Activated CD4-positive, alpha-beta memory T cell treated with anti-CD3 and anti-CD28 coated beads, Interleukin-2, amount 10 ng/mL, durations not matched to agents 7 days and 5 days (primary cell): ENCODE data around the gene RAPGEF5. TPM values are rescaled to one million over a fixed set of nuclear protein-coding genes. Genes with fewer than 3 reads are reported as not detected.

ENCODE experiments used
- CTCF ChIA-PET: fragments of 350-600 bp; sonication (Branson Sonifier 250); formaldehyde crosslinking; loops from one replicate; lab custom pipeline; 2021; ENCODE audit warnings: antibody characterized with exemption, inconsistent platforms; lab: Charles Lee
- POLR2A ChIA-PET: fragments of 350-600 bp; sonication (Branson Sonifier 250); formaldehyde crosslinking; loops from one replicate; lab custom pipeline; 2021; ENCODE audit warnings: antibody characterized with exemption; lab: Charles Lee
- DNase-seq: peaks from one replicate; pipeline ENCODE4 v3.0.0-alpha.2; 2020
- H3K27ac Mint-ChIP-seq: one replicate; pipeline ENCODE4 v1.8.0; 2021; ENCODE audit warnings: mild to moderate bottlenecking, mixed read lengths
- H3K27me3 Mint-ChIP-seq: one replicate; pipeline ENCODE4 v1.8.0; 2021; ENCODE audit warnings: mixed read lengths
- H3K36me3 Mint-ChIP-seq: one replicate; pipeline ENCODE4 v1.8.0; 2021; ENCODE audit warnings: low read depth, mixed read lengths
- H3K4me1 Mint-ChIP-seq: one replicate; pipeline ENCODE4 v1.8.0; 2021; ENCODE audit warnings: mixed read lengths
- H3K4me3 Mint-ChIP-seq: one replicate; pipeline ENCODE4 v1.8.0; 2021; ENCODE audit warnings: mild to moderate bottlenecking, mixed read lengths
- H3K9me3 Mint-ChIP-seq: one replicate; pipeline ENCODE4 v1.8.0; 2021; ENCODE audit warnings: mixed read lengths
- total RNA-seq, 2 experiments: library from RNA; stranded (reverse); gene quantifications; one replicate each; pipeline ENCODE4 v1.2.3, GENCODE V29; 2021

RAPGEF5 gene
- total RNA-seq, 2 experiments from 2014 or later: 0.43 to 0.93 TPM

- Mint-ChIP-seq H3K4me1 (peaks cover 2% of the 10 kb centered on the region), H3K27ac (no peak overlapping the region), H3K36me3 (no peaks in the 10 kb centered on the region), H3K9me3 (no peaks in the 10 kb centered on the region), H3K4me3 (no peak overlapping the region), H3K27me3 (peaks cover 14% of the 10 kb centered on the region)
- POLR2A ChIA-PET: no interaction called here
- CTCF ChIA-PET: interaction anchor here (1.2 kb wide), 1 partner anchor 143 kb away, joined by 3 read pairs; no protein-coding TSS in a partner anchor
- no peak for DNase-seq
Measured at GRCh38 chr7:22252936-22253536, 103.9 kb downstream of the RAPGEF5 start.

- Mint-ChIP-seq H3K9me3 (no peaks in the 10 kb centered on the region), H3K27me3 (peaks cover 14% of the 10 kb centered on the region), H3K36me3 (no peaks in the 10 kb centered on the region), H3K27ac (no peak overlapping the region), H3K4me3 (no peak overlapping the region), H3K4me1 (peaks cover 2% of the 10 kb centered on the region)
- ChIA-PET CTCF (interaction anchor here (1.2 kb wide), 1 partner anchor 142 kb away, joined by 3 read pairs; no protein-coding TSS in a partner anchor), POLR2A (no interaction called here)
- no peak for DNase-seq
Measured at GRCh38 chr7:22252016-22252415, 104.9 kb downstream of the RAPGEF5 start.

GRCh38 chr7:22251281-22251680 is 105.7 kb downstream of the RAPGEF5 start:
- H3K4me1 Mint-ChIP-seq: peaks cover 2% of the 10 kb centered on the region
- ChIA-PET POLR2A (no interaction called here), CTCF (interaction anchor here (0.6 kb wide), 1 partner anchor 80 kb away, joined by 4 read pairs; no protein-coding TSS in a partner anchor)
- no peaks in the 10 kb centered on the region for H3K36me3 Mint-ChIP-seq
- H3K4me3 Mint-ChIP-seq: no peak overlapping the region
- no peak for DNase-seq
- no peaks in the 10 kb centered on the region for H3K9me3 Mint-ChIP-seq
- H3K27me3 Mint-ChIP-seq: peaks cover 17% of the 10 kb centered on the region
- H3K27ac Mint-ChIP-seq: no peak overlapping the region

GRCh38 chr7:22250390-22250789 is 106.6 kb downstream of the RAPGEF5 start:
- ChIA-PET POLR2A (no interaction called here), CTCF (no interaction called here)
- no peak overlapping the region for H3K27ac Mint-ChIP-seq
- H3K4me1 Mint-ChIP-seq: peaks cover 1% of the 10 kb centered on the region
- peaks cover 19% of the 10 kb centered on the region for H3K27me3 Mint-ChIP-seq
- no peak overlapping the region for H3K4me3 Mint-ChIP-seq
- no peak for DNase-seq
- H3K9me3 Mint-ChIP-seq: no peaks in the 10 kb centered on the region
- H3K36me3 Mint-ChIP-seq: no peaks in the 10 kb centered on the region

DNA sequence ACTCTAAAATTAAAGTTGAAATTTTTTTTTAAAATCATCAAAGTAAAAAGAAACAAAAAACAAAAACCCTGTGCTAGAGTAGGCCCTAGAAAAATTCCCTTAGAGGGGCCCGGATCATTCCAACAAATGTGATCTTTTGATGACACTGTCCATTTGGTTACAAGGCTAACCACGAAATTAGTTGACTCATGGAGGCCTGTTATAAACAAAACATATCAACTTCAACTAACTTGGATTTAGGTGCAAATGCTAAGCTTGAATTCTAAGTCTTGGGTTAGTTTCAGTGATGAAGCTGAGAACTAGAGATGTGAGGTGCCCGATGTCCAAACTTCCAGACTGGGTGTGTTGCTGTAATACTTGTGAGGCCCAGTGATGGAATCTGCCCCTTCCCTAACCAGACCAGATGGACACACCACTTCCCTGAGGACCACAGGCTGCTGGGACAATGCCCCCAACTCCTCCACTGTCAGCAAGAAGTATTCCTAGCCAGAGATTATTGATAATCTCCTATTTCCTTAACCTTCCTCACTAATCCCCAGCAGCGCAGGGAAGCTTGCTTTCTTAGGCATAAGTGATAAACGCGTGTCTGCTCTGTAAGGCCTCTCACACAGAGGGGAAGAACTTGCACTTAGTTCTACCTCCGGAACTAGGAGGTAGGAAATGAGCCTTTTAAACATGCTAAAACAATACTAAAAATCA is 108.7 kb downstream of the RAPGEF5 start:
- POLR2A ChIA-PET: no interaction called here
- H3K9me3 Mint-ChIP-seq: no peaks in the 10 kb centered on the region
- CTCF ChIA-PET: no interaction called here
- no peaks in the 10 kb centered on the region for H3K36me3 Mint-ChIP-seq
- H3K27me3 Mint-ChIP-seq: peaks cover 19% of the 10 kb centered on the region
- H3K4me1 Mint-ChIP-seq: no peaks in the 10 kb centered on the region
- H3K4me3 Mint-ChIP-seq: no peak overlapping the region
- no peak overlapping the region for H3K27ac Mint-ChIP-seq
- no peak for DNase-seq

- ChIA-PET POLR2A (no interaction called here), CTCF (no interaction called here)
- Mint-ChIP-seq H3K36me3 (no peaks in the 10 kb centered on the region), H3K4me1 (no peaks in the 10 kb centered on the region), H3K27ac (no peak overlapping the region), H3K4me3 (no peak overlapping the region), H3K27me3 (peaks cover 21% of the 10 kb centered on the region), H3K9me3 (no peaks in the 10 kb centered on the region)
- DNase-seq: no peak
Measured at GRCh38 chr7:22241805-22242390, 115.1 kb downstream of the RAPGEF5 start.

- Mint-ChIP-seq H3K4me1 (no peaks in the 10 kb centered on the region), H3K36me3 (no peaks in the 10 kb centered on the region)
Measured at GRCh38 chr7:22240904-22241571, 115.9 kb downstream of the RAPGEF5 start.

DNA sequence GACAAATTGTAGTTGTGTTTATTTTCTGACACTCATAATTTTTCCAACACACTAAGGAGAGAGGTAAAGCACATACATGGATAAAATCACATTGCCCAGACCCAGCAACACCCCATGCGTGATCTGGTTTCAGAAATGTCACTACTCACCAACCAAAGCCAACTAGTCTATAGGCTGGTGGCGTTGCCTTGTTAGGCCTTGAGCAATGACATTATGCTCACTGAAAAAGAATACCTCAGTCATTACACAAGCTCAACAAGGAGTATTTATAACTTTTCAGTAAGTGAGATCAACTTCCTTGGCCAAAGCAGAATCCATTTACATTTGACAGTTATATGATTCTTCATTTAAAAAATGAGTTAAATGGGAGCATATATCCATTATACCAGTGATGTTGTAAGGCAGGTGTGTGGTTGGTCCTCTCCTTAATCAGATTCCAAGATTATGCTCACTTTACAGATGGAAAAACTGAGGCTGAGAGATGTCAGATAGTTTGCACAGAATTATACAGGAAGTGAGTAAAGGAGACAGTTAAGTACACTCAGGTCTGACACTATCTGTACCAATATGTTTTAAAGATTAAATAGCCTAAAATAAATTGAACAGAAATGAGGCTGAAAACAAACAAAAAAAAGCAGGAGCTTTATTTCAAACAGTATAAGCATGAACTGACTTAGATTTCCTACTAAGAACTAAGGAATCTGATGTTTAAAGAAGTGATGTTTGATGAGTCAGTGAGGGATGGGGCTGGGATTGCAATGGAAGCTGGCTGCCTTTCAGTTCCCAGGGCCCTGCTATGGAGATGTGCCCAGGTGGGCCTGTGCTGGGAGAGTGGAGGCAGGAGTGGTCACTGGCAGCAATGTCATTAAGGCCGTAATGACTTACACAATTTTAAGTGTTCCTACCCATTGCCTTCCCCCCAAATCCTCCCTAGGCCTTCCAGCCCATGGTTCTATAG is 118.3 kb downstream of the RAPGEF5 start:
- Mint-ChIP-seq H3K27me3 (peaks cover 19% of the 10 kb centered on the region), H3K4me1 (no peaks in the 10 kb centered on the region), H3K9me3 (no peaks in the 10 kb centered on the region), H3K27ac (no peak overlapping the region), H3K4me3 (no peak overlapping the region), H3K36me3 (no peaks in the 10 kb centered on the region)
- ChIA-PET POLR2A (no interaction called here), CTCF (no interaction called here)
- DNase-seq: no peak

More at GRCh38 chr7:22240904-22241571, 115.9 kb downstream of the RAPGEF5 start:
- Mint-ChIP-seq H3K27me3 (peaks cover 20% of the 10 kb centered on the region), H3K9me3 (no peaks in the 10 kb centered on the region), H3K27ac (no peak overlapping the region), H3K4me3 (no peak overlapping the region)
- POLR2A ChIA-PET: no interaction called here
- CTCF ChIA-PET: interaction anchor here (0.7 kb wide), 1 partner anchor 138 kb away, joined by 3 read pairs; no protein-coding TSS in a partner anchor
- no peak for DNase-seq

GRCh38 chr7:22235134-22235533 is 121.8 kb downstream of the RAPGEF5 start:
- Mint-ChIP-seq H3K27me3 (peaks cover 25% of the 10 kb centered on the region), H3K4me3 (no peak overlapping the region), H3K36me3 (no peaks in the 10 kb centered on the region), H3K4me1 (no peaks in the 10 kb centered on the region), H3K9me3 (no peaks in the 10 kb centered on the region), H3K27ac (no peak overlapping the region)
- ChIA-PET CTCF (no interaction called here), POLR2A (no interaction called here)
- no peak for DNase-seq

DNA sequence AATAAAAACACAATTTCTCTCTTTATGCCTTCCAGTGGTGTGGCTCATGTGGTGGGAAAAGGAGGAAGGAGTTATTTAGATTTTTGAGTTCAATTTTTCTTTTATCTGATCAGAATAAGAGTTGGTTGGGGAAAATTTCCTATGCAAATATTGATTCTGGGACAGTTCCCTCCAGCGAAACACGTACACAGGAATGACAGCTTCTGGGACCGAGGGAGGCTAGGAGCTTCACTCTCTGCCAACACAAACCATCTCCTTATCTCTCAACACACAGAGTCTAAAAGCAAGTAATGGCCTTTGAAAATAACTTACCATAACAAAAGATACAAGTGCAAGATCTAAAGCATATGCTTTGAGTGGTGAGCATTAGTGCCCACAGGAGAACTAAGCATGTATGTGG is 122.7 kb downstream of the RAPGEF5 start:
- CTCF ChIA-PET: no interaction called here
- no peak for DNase-seq
- POLR2A ChIA-PET: no interaction called here
- Mint-ChIP-seq H3K4me3 (no peak overlapping the region), H3K27ac (no peak overlapping the region), H3K36me3 (no peaks in the 10 kb centered on the region), H3K27me3 (peaks cover 25% of the 10 kb centered on the region), H3K4me1 (no peaks in the 10 kb centered on the region), H3K9me3 (no peaks in the 10 kb centered on the region)

- no peak overlapping the region for H3K27ac Mint-ChIP-seq
- H3K4me3 Mint-ChIP-seq: no peak overlapping the region
- POLR2A ChIA-PET: no interaction called here
- no peaks in the 10 kb centered on the region for H3K9me3 Mint-ChIP-seq
- H3K27me3 Mint-ChIP-seq: peaks cover 17% of the 10 kb centered on the region
- no peaks in the 10 kb centered on the region for H3K4me1 Mint-ChIP-seq
- DNase-seq: no peak
- CTCF ChIA-PET: interaction anchor here (0.7 kb wide), 1 partner anchor 892 kb away, joined by 3 read pairs; no protein-coding TSS in a partner anchor
- H3K36me3 Mint-ChIP-seq: no peaks in the 10 kb centered on the region
Measured at GRCh38 chr7:22231806-22232205, 125.1 kb downstream of the RAPGEF5 start.

- CTCF ChIA-PET: no interaction called here
- Mint-ChIP-seq H3K4me1 (no peaks in the 10 kb centered on the region), H3K4me3 (no peak overlapping the region), H3K27ac (no peak overlapping the region), H3K36me3 (no peaks in the 10 kb centered on the region), H3K9me3 (no peaks in the 10 kb centered on the region), H3K27me3 (peaks cover 16% of the 10 kb centered on the region)
- no peak for DNase-seq
- POLR2A ChIA-PET: no interaction called here
Measured at GRCh38 chr7:22231141-22231540, 125.8 kb downstream of the RAPGEF5 start.
